OCI-LY1 (cell line): Measurements from ENCODE around the gene RYR1.

Source experiments
- H2AFZ ChIP-seq: fragments of 200-600 bp; sonication (generic), shearing (Covaris generic); 2 replicates; pipeline ENCODE4 v1.6.0; 2014; ENCODE audit warnings: antibody characterized with exemption, mild to moderate bottlenecking, low read length
- H3F3A ChIP-seq: fragments of 200-600 bp; sonication (generic), shearing (Covaris generic); 2 replicates; pipeline ENCODE4 v1.6.0; 2014; ENCODE audit warnings: mild to moderate bottlenecking, antibody characterized with exemption, low read length, moderate library complexity; ENCODE audit not compliant: insufficient read depth
- H3K27ac ChIP-seq: fragments of 200-600 bp; sonication (generic); 2 replicates; pipeline ENCODE4 v1.5.1; 2014; ENCODE audit warnings: low read length, mixed run types, mild to moderate bottlenecking, low read depth; ENCODE audit not compliant: poor library complexity, severe bottlenecking
- H3K27me3 ChIP-seq: fragments of 200-600 bp; sonication (generic); 2 replicates; pipeline ENCODE4 v1.6.0; 2014; ENCODE audit warnings: antibody characterized with exemption, mild to moderate bottlenecking, low read length, moderate library complexity; ENCODE audit not compliant: insufficient read depth
- H3K36me3 ChIP-seq: fragments of 200-600 bp; sonication (generic); 2 replicates; pipeline ENCODE4 v1.6.1; 2014; ENCODE audit warnings: mild to moderate bottlenecking, antibody characterized with exemption, low read length, moderate library complexity, mixed read lengths; ENCODE audit not compliant: insufficient read depth
- H3K4me1 ChIP-seq: fragments of 200-600 bp; sonication (generic); 2 replicates; pipeline ENCODE4 v1.5.1; 2014; ENCODE audit warnings: mild to moderate bottlenecking, low read length, moderate library complexity; ENCODE audit not compliant: insufficient read depth, severe bottlenecking
- H3K4me2 ChIP-seq: fragments of 200-600 bp; sonication (generic), shearing (Covaris generic); 2 replicates; pipeline ENCODE4 v1.6.1; 2014; ENCODE audit warnings: low read length
- H3K4me3 ChIP-seq: fragments of 200-600 bp; sonication (generic); 2 replicates; pipeline ENCODE4 v1.5.1; 2014; ENCODE audit warnings: low read length, low read depth, mild to moderate bottlenecking, mixed read lengths; ENCODE audit not compliant: poor library complexity, severe bottlenecking
- H3K79me2 ChIP-seq: fragments of 200-600 bp; shearing (Covaris generic); 2 replicates; pipeline ENCODE4 v1.6.1; 2016; ENCODE audit warnings: mixed run types, low read length, mixed read lengths; ENCODE audit not compliant: insufficient read depth
- H3K9ac ChIP-seq: fragments of 200-600 bp; sonication (generic), shearing (Covaris generic); 2 replicates; pipeline ENCODE4 v1.6.1; 2014; ENCODE audit warnings: mild to moderate bottlenecking, low read length, mixed read lengths
- H3K9me2 ChIP-seq: fragments of 200-600 bp; sonication (generic), shearing (Covaris generic); 2 replicates; pipeline ENCODE4 v1.6.1; 2014; ENCODE audit warnings: low read depth, mild to moderate bottlenecking, low read length, mixed read lengths
- H3K9me3 ChIP-seq: fragments of 200-600 bp; shearing (Covaris generic); 2 replicates; pipeline ENCODE4 v1.6.1; 2014; ENCODE audit warnings: low read length, mixed read lengths
- H4K20me1 ChIP-seq: fragments of 200-600 bp; sonication (generic), shearing (Covaris generic); 2 replicates; pipeline ENCODE4 v1.6.0; 2016; ENCODE audit warnings: mild to moderate bottlenecking, low read length; ENCODE audit not compliant: insufficient read depth
- CTCF ChIP-seq: fragments of 200-600 bp; sonication (generic), shearing (Covaris generic); IDR thresholded peaks from 2 replicates; pipeline ENCODE4 v1.5.1; 2017; ENCODE audit warnings: mild to moderate bottlenecking, antibody characterized with exemption, low read length, moderate library complexity, mixed read lengths
- EZH2 ChIP-seq: fragments of 200-600 bp; sonication (generic), shearing (Covaris generic); IDR thresholded peaks from 2 replicates; pipeline ENCODE4 v1.8.0; 2017; ENCODE audit warnings: borderline replicate concordance, mixed run types, mild to moderate bottlenecking, antibody characterized with exemption, low read length, moderate library complexity, mixed read lengths

RYR1 gene

GRCh38 chr19:38496603-38497487 lies 63.4 kb downstream of the RYR1 start:
- Histone ChIP-seq H3K27ac (no peak overlapping the region), H3K27me3 (peaks cover 3% of the 10 kb centered on the region; the same call in 1 of the 2 replicates), H3K4me3 (no peak overlapping the region), H3K9me3 (no peaks in the 10 kb centered on the region), H3K4me1 (no peaks in the 10 kb centered on the region), H3K4me2 (no peak overlapping the region), H3K9me2 (no peaks in the 10 kb centered on the region), H3K9ac (no peak overlapping the region), H2AFZ (no peak overlapping the region), H3F3A (no peaks in the 10 kb centered on the region), H3K79me2 (no peaks in the 10 kb centered on the region), H3K36me3 (no peaks in the 10 kb centered on the region), H4K20me1 (no peaks in the 10 kb centered on the region)
- no peak for TF ChIP-seq EZH2
- no peak for TF ChIP-seq CTCF

GRCh38 chr19:38497907-38498306 lies 64.4 kb downstream of the RYR1 start:
- Histone ChIP-seq H3K9me3 (no peaks in the 10 kb centered on the region), H3K4me3 (no peak overlapping the region), H3K27ac (no peak overlapping the region), H2AFZ (no peak overlapping the region), H3K36me3 (no peaks in the 10 kb centered on the region), H3K9me2 (no peaks in the 10 kb centered on the region), H3K79me2 (no peaks in the 10 kb centered on the region), H3F3A (no peaks in the 10 kb centered on the region), H3K27me3 (no peaks in the 10 kb centered on the region; the same call in 1 of the 2 replicates), H3K4me1 (no peaks in the 10 kb centered on the region), H3K4me2 (no peak overlapping the region), H3K9ac (no peak overlapping the region), H4K20me1 (no peaks in the 10 kb centered on the region)
- no peak for TF ChIP-seq CTCF
- TF ChIP-seq EZH2, result no peak

- no peak overlapping the region for H3K27ac ChIP-seq
- no peaks in the 10 kb centered on the region for H3F3A ChIP-seq
- no peak overlapping the region for H2AFZ ChIP-seq
- no peaks in the 10 kb centered on the region for H3K4me1 ChIP-seq
- no peaks in the 10 kb centered on the region for H3K9me2 ChIP-seq
- H3K4me2 ChIP-seq, result no peak overlapping the region
- no peaks in the 10 kb centered on the region for H3K9me3 ChIP-seq
- no peaks in the 10 kb centered on the region for H3K36me3 ChIP-seq
- H3K27me3 ChIP-seq, result no peaks in the 10 kb centered on the region; the same call in 1 of the 2 replicates
- TF ChIP-seq CTCF (no peak), EZH2 (no peak)
- H3K79me2 ChIP-seq, result no peaks in the 10 kb centered on the region
- H3K9ac ChIP-seq, result no peak overlapping the region
- H3K4me3 ChIP-seq, result no peak overlapping the region
- H4K20me1 ChIP-seq, result no peaks in the 10 kb centered on the region
These were observed 66.0 kb downstream of the RYR1 start for GRCh38 chr19:38499532-38499931.
